Calu3 (cell line): ENCODE results near the gene PLPP2. TPM values are rescaled to one million over a fixed set of nuclear protein-coding genes. Genes with fewer than 3 reads are reported as not detected.
A peak's percentile ranks its signal among the peaks of the same experiment; 100 is the strongest.

Experiments
- BruUV-seq: library from RNA; stranded (reverse); fragments of 400-500 nt; replicated peaks from 2 replicates; lab custom pipeline; 2021; lab: Mats Ljungman, UMichigan
- CTCF ChIA-PET: fragments of 300-600 bp; sonication (Branson Sonifier 250); formaldehyde crosslinking; loops from one replicate; lab custom pipeline; 2022; ENCODE audit warnings: antibody characterized with exemption; lab: Charles Lee
- DNase-seq: peaks from one replicate; pipeline ENCODE4 v3.0.0; 2022
- H3K27ac Mint-ChIP-seq: one replicate; pipeline ENCODE4 v1.8.0; 2022; ENCODE audit warnings: mixed read lengths; ENCODE audit not compliant: unreplicated experiment
- H3K27me3 Mint-ChIP-seq: one replicate; pipeline ENCODE4 v1.8.0; 2022; ENCODE audit warnings: mixed read lengths; ENCODE audit not compliant: unreplicated experiment
- H3K36me3 Mint-ChIP-seq: one replicate; pipeline ENCODE4 v1.8.0; 2022; ENCODE audit warnings: mild to moderate bottlenecking, moderate library complexity, mixed read lengths; ENCODE audit not compliant: insufficient read depth, unreplicated experiment
- H3K4me1 Mint-ChIP-seq: one replicate; pipeline ENCODE4 v1.8.0; 2022; ENCODE audit warnings: mild to moderate bottlenecking, low read depth, mixed read lengths; ENCODE audit not compliant: unreplicated experiment
- H3K4me3 Mint-ChIP-seq: one replicate; pipeline ENCODE4 v1.8.0; 2022; ENCODE audit warnings: mild to moderate bottlenecking, low read depth, moderate library complexity, mixed read lengths; ENCODE audit not compliant: unreplicated experiment
- H3K9me3 Mint-ChIP-seq: one replicate; pipeline ENCODE4 v1.8.0; 2022; ENCODE audit warnings: low read depth, mixed read lengths; ENCODE audit not compliant: unreplicated experiment
- intact Hi-C: fragments of 100-400 bp; cut with micrococcal nuclease; formaldehyde crosslinking; loops from one replicate; pipeline ENCODE4 v1.10.0; 2022; ENCODE audit not compliant: unreplicated experiment
- total RNA-seq: library from RNA; stranded (reverse); gene quantifications from 2 replicates; pipeline ENCODE4 v1.2.3, GENCODE V29; 2022
- TF ChIP-seq, protein P1 (sequence below): fragments of 200-600 bp; IDR thresholded peaks from one replicate; pipeline ENCODE4 v1.8.0; 2022; ENCODE audit warnings: antibody characterized with exemption; ENCODE audit not compliant: unreplicated experiment

PLPP2 gene
- total RNA-seq, 1 experiment from 2014 or later, result 126 TPM

DNA sequence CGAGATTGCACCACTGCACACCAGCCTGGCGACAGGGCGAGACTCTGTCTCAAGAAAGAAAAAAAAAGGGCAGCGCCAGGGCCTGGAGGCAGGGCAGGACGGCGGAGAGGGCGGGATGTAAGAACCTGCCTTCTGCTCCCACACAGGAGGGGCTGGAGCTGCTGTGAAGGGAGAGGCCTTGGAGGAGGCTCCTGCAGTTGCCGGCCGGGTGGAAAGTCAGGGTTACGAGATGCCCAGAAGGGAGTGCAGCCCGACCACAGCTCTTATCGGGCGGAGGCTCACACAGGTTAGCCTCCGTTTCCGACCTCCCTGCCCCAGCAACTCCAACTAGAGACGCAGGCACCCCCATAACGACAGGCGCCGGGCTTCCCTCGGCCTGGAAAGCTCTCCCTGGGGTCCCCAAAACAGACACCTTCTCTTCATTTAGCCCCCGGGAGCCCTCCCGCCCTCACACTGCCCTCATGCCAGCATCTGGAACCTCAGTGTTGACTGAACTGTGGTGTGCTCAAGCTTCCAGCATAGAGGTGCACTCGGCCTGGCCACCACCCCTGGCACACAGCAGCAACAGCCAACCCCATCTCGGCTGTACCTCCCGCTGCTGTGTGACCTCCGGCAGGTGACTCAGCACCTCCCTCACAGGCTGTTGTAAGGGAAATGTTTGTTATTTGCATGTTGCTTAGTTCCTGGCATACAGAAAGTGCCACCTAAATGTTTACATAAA lies 1.4 kb downstream of the PLPP2 start:
- intact Hi-C loops, result no loop called here
- Mint-ChIP-seq H3K27me3 (no peaks in the 10 kb centered on the region), H3K36me3 (peaks cover 65% of the 10 kb centered on the region), H3K27ac (peak overlapping the region; percentile 97), H3K4me1 (peaks cover 21% of the 10 kb centered on the region), H3K9me3 (no peaks in the 10 kb centered on the region), H3K4me3 (peak overlapping the region; percentile 74)
- TF ChIP-seq, protein P1, sequence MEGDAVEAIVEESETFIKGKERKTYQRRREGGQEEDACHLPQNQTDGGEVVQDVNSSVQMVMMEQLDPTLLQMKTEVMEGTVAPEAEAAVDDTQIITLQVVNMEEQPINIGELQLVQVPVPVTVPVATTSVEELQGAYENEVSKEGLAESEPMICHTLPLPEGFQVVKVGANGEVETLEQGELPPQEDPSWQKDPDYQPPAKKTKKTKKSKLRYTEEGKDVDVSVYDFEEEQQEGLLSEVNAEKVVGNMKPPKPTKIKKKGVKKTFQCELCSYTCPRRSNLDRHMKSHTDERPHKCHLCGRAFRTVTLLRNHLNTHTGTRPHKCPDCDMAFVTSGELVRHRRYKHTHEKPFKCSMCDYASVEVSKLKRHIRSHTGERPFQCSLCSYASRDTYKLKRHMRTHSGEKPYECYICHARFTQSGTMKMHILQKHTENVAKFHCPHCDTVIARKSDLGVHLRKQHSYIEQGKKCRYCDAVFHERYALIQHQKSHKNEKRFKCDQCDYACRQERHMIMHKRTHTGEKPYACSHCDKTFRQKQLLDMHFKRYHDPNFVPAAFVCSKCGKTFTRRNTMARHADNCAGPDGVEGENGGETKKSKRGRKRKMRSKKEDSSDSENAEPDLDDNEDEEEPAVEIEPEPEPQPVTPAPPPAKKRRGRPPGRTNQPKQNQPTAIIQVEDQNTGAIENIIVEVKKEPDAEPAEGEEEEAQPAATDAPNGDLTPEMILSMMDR, result no peak
- CTCF ChIA-PET, result no interaction called here
- TSS peak; percentile 46 for BruUV-seq
- DNase-seq, result peak; percentile 83

DNA sequence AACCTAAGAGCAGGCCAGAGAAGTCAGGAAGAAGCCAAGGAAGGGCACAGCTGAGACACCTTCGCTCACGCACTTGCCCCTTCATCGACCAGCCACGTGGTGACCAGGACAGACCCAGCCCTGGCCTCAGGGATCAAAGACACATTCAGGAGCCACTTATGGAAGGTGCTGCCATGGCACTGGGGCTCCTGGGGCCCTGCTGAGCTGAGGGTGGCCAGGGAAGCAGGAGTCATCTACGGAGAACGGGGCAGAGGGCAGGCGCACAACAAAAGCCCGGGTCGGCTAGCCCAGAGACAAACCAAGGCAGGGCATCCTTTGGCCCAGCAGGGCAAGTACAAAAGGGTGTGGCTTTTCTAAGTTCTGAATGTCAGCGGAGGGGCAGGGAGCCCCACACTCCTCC lies 2.3 kb downstream of the PLPP2 start:
- H3K36me3 Mint-ChIP-seq, result peaks cover 66% of the 10 kb centered on the region
- TF ChIP-seq, protein P1, result no peak
- peak overlapping the region; percentile 74 for H3K4me3 Mint-ChIP-seq
- CTCF ChIA-PET, result interaction anchor here (1.1 kb wide), 1 partner anchor 17 kb away, joined by 3 read pairs; no protein-coding TSS in a partner anchor
- no peaks in the 10 kb centered on the region for H3K27me3 Mint-ChIP-seq
- DNase-seq, result no peak
- peaks cover 17% of the 10 kb centered on the region for H3K4me1 Mint-ChIP-seq
- H3K9me3 Mint-ChIP-seq, result no peaks in the 10 kb centered on the region
- H3K27ac Mint-ChIP-seq, result peak overlapping the region; percentile 97
- intact Hi-C loops, result no loop called here
- BruUV-seq, result no TSS peak

DNA sequence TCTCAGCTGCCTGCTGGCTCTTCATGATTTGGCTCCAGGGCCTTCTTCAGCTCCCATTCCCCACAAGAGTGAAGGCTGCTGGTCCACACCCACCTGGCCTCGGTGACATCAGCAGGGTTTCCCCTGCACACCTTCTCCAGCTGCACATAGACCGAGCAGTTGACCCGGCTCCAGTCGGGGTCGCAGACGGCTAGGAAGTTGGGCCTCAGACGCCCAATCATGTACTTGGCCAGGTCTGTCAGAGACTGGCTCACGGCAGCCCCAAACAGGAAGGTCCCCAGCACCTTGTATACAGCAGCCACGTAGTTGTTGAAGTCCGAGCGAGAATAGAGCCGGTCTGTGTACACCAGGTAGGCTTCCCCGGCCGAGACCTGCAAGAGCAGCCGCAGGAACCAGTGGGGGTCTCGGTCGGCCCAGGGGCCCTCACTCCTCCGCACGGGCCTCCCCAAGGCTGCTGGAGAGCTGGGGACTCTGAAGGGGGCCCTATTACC lies 3.8 kb downstream of the PLPP2 start:
- Mint-ChIP-seq H3K27me3 (no peaks in the 10 kb centered on the region), H3K4me3 (no peak overlapping the region), H3K27ac (no peak overlapping the region), H3K4me1 (peaks cover 12% of the 10 kb centered on the region), H3K9me3 (no peaks in the 10 kb centered on the region), H3K36me3 (peaks cover 76% of the 10 kb centered on the region)
- BruUV-seq, result no TSS peak
- CTCF ChIA-PET, result no interaction called here
- TF ChIP-seq, protein P1, result no peak
- intact Hi-C loops, result no loop called here
- no peak for DNase-seq

DNA sequence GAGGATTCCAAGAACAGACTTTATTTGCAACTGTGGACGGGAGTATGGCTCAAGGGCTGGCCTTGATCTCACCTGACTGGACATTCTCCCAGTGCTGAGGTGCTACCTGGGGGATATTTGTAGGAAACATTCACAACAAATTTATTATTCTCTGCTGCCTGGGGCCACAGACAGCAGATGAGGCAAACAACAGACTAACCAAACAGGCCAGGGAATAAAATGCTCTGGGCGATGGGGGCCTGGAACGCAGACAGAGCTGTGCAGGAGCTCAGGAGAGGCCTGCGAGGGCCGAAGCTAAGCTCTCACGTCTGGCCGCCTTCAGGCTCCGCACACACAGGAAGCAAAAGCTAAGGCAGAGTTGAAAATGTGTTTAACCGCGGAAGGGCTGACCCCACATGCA lies 7.8 kb downstream of the PLPP2 start:
- no TSS peak for BruUV-seq
- no peak for DNase-seq
- no peak overlapping the region for H3K4me3 Mint-ChIP-seq
- TF ChIP-seq, protein P1, result no peak
- H3K4me1 Mint-ChIP-seq, result peaks cover 6% of the 10 kb centered on the region
- peaks cover 61% of the 10 kb centered on the region for H3K36me3 Mint-ChIP-seq
- no peaks in the 10 kb centered on the region for H3K9me3 Mint-ChIP-seq
- intact Hi-C loops, result no loop called here
- no peak overlapping the region for H3K27ac Mint-ChIP-seq
- CTCF ChIA-PET, result no interaction called here
- no peaks in the 10 kb centered on the region for H3K27me3 Mint-ChIP-seq
